SKM-1 (cell line): ENCODE data around the gene DBET.
"Not testable (repeated sequence)": the region's sequence is repeated elsewhere in the genome, so short reads cannot be mapped to it uniquely, and the experiment has no call there.

ENCODE experiments used
- DNase-seq: peaks from one replicate; lab custom pipeline; 2025; ENCODE audit not compliant: unreplicated experiment; lab: John Stamatoyannopoulos, UW

DBET gene

GRCh38 chr4:190064342-190064741 is at the start of gene DBET:
DBET (plus strand) TSS chr4:190064502.
- not testable (repeated sequence) for DNase-seq

- no peak for DNase-seq
These were observed 49.3 kb upstream of the DBET start for GRCh38 chr4:190014771-190015537.

GRCh38 chr4:190015538-190016368 is 48.5 kb upstream of the DBET start:
- DNase-seq, result no peak

- DNase-seq, result no peak
These were observed 47.7 kb upstream of the DBET start for GRCh38 chr4:190016369-190017289.

GRCh38 chr4:190017357-190018200 is 46.7 kb upstream of the DBET start:
- no peak for DNase-seq

- DNase-seq, result no peak
These were observed 45.9 kb upstream of the DBET start for GRCh38 chr4:190018201-190018920.

- no peak for DNase-seq
These were observed 45.1 kb upstream of the DBET start for GRCh38 chr4:190019023-190019858.

GRCh38 chr4:190019859-190020463 is 44.3 kb upstream of the DBET start:
- DNase-seq, result not testable (repeated sequence)

- DNase-seq, result no peak
These were observed 43.2 kb upstream of the DBET start for GRCh38 chr4:190020790-190021717.

- DNase-seq, result not testable (repeated sequence)
These were observed 42.3 kb upstream of the DBET start for GRCh38 chr4:190021973-190022372.

GRCh38 chr4:190022614-190023281 is 41.6 kb upstream of the DBET start:
- DNase-seq, result not testable (repeated sequence)

GRCh38 chr4:190027156-190027555 is 37.1 kb upstream of the DBET start, which contains the start of gene FRG2:
FRG2 (minus strand) TSS chr4:190027256; CDS start chr4:190027204, 52 bp downstream.
- DNase-seq, result not testable (repeated sequence)

- DNase-seq, result not testable (repeated sequence)
These were observed 33.0 kb upstream of the DBET start for GRCh38 chr4:190031264-190031663.

GRCh38 chr4:190037704-190038388 is 26.5 kb upstream of the DBET start:
- DNase-seq, result not testable (repeated sequence)

GRCh38 chr4:190040873-190041272 is 23.4 kb upstream of the DBET start:
- not testable (repeated sequence) for DNase-seq

- DNase-seq, result not testable (repeated sequence)
These were observed 16.7 kb upstream of the DBET start for GRCh38 chr4:190047627-190048026.
